T-helper 2 cell (primary cell): Measurements from ENCODE around the gene MBOAT1.
"Not testable (repeated sequence)": the region's sequence is repeated elsewhere in the genome, so short reads cannot be mapped to it uniquely, and the experiment has no call there.

Experiments
- DNase-seq, 5 experiments: peaks; one replicate each; pipeline versions ENCODE4 v3.0.0 to v3.0.0-alpha.2; 2012 to 2022

Gene MBOAT1

GRCh38 chr6:20169119-20169557, 43.1 kb downstream of the MBOAT1 start:
- no peak for DNase-seq

GRCh38 chr6:20168690-20169089, 43.6 kb downstream of the MBOAT1 start:
- DNase-seq: no peak

GRCh38 chr6:20167601-20168000, 44.7 kb downstream of the MBOAT1 start:
- no peak for DNase-seq

- DNase-seq: no peak
Observed at GRCh38 chr6:20166210-20166609, 46.1 kb downstream of the MBOAT1 start.

GRCh38 chr6:20162515-20162914, 49.8 kb downstream of the MBOAT1 start:
- DNase-seq: no peak

- no peak for DNase-seq
Observed at GRCh38 chr6:20160541-20161283, 51.6 kb downstream of the MBOAT1 start.

GRCh38 chr6:20159781-20160540, 52.3 kb downstream of the MBOAT1 start:
- no peak for DNase-seq

- DNase-seq: no peak
Observed at GRCh38 chr6:20159098-20159497, 53.2 kb downstream of the MBOAT1 start.

- DNase-seq: no peak
Observed at GRCh38 chr6:20158676-20159075, 53.6 kb downstream of the MBOAT1 start.

GRCh38 chr6:20156824-20157223, 55.4 kb downstream of the MBOAT1 start:
- DNase-seq: no peak

- DNase-seq: no peak
Observed at GRCh38 chr6:20154753-20155152, 57.5 kb downstream of the MBOAT1 start.

GRCh38 chr6:20153194-20153593, 59.1 kb downstream of the MBOAT1 start:
- no peak for DNase-seq

GRCh38 chr6:20148433-20148832, 63.8 kb downstream of the MBOAT1 start:
- DNase-seq: no peak

GRCh38 chr6:20147469-20147868, 64.8 kb downstream of the MBOAT1 start:
- DNase-seq: no peak

GRCh38 chr6:20146831-20147230, 65.4 kb downstream of the MBOAT1 start:
- DNase-seq: not testable (repeated sequence)

GRCh38 chr6:20146291-20146690, 66.0 kb downstream of the MBOAT1 start:
- no peak for DNase-seq

- DNase-seq: no peak
Observed at GRCh38 chr6:20142866-20143265, 69.4 kb downstream of the MBOAT1 start.

GRCh38 chr6:20141931-20142330, 70.3 kb downstream of the MBOAT1 start:
- no peak for DNase-seq

GRCh38 chr6:20139127-20139963, 72.9 kb downstream of the MBOAT1 start:
- not testable (repeated sequence) for DNase-seq

- DNase-seq: peak in 1 of 5 experiments; percentile 22
Observed at GRCh38 chr6:20137837-20138236, 74.4 kb downstream of the MBOAT1 start.

- no peak for DNase-seq
Observed at GRCh38 chr6:20137240-20137639, 75.0 kb downstream of the MBOAT1 start.

GRCh38 chr6:20135677-20136268, 76.5 kb downstream of the MBOAT1 start:
- DNase-seq: no peak

- no peak for DNase-seq
Observed at GRCh38 chr6:20134613-20135012, 77.7 kb downstream of the MBOAT1 start.
